Liver (tissue), 9 donors: Measurements from ENCODE around the gene CUL2. TPM values are rescaled to one million over a fixed set of nuclear protein-coding genes. Genes with fewer than 3 reads are reported as not detected.

Experiments
- DNase-seq: peaks from one replicate; pipeline ENCODE4 v3.0.0-alpha.2; 2017; ENCODE audit warnings: low spot score
- H3K27ac ChIP-seq, 2 donors: one replicate each; pipeline ENCODE4 v1.7.0; 2013; ENCODE audit warnings: inconsistent platforms in 2 of 2, low read length in 2 of 2, control low read depth in 1 of 2, low read depth in 1 of 2, mild to moderate bottlenecking in 1 of 2
- H3K27me3 ChIP-seq, 4 donors: one replicate each; pipeline versions ENCODE4 v1.6.1 to v1.7.0; 2013; ENCODE audit warnings: low read length in 3 of 4, inconsistent platforms in 1 of 4, mild to moderate bottlenecking in 1 of 4, moderate library complexity in 1 of 4; ENCODE audit not compliant: control insufficient read depth in 4 of 4, insufficient read depth in 4 of 4
- H3K36me3 ChIP-seq, 4 donors: one replicate each; pipeline versions ENCODE4 v1.6.1 to v1.7.0; 2013; ENCODE audit warnings: low read length in 3 of 4, mild to moderate bottlenecking in 3 of 4, low read depth in 1 of 4, moderate library complexity in 1 of 4; ENCODE audit not compliant: control insufficient read depth in 4 of 4, insufficient read depth in 3 of 4
- H3K4me1 ChIP-seq, 4 donors: one replicate each; pipeline versions ENCODE4 v1.6.1 to v1.7.0; 2013; ENCODE audit warnings: low read length in 3 of 4, mild to moderate bottlenecking in 3 of 4, moderate library complexity in 1 of 4; ENCODE audit not compliant: control insufficient read depth in 4 of 4, insufficient read depth in 4 of 4
- H3K4me3 ChIP-seq, 3 donors: one replicate each; pipeline versions ENCODE4 v1.6.1 to v1.7.0; 2013; ENCODE audit warnings: low read length in 3 of 3, control low read depth in 1 of 3, low read depth in 1 of 3, mild to moderate bottlenecking in 1 of 3
- H3K9ac ChIP-seq, 2 donors: one replicate each; pipeline ENCODE4 v1.7.0; 2013; ENCODE audit warnings: low read length in 2 of 2, mild to moderate bottlenecking in 2 of 2, moderate library complexity in 2 of 2, control low read depth in 1 of 2, low read depth in 1 of 2
- H3K9me3 ChIP-seq, 4 donors: one replicate each; pipeline versions ENCODE4 v1.6.1 to v1.7.0; 2013; ENCODE audit warnings: low read length in 3 of 4; ENCODE audit not compliant: control insufficient read depth in 4 of 4
- ATF3 ChIP-seq: IDR thresholded peaks from 2 replicates; pipeline ENCODE4 v1.6.1; 2016; ENCODE audit warnings: antibody characterized with exemption
- CTCF ChIP-seq: fragments of 150-350 bp; IDR thresholded peaks from 2 replicates; pipeline ENCODE4 v1.5.1; 2017; ENCODE audit warnings: improper control_type of control experiment, low read depth, low read length; ENCODE audit not compliant: missing input control
- FOXA1 ChIP-seq: IDR thresholded peaks from 2 replicates; pipeline ENCODE4 v1.6.1; 2016; ENCODE audit warnings: antibody characterized with exemption
- GABPA ChIP-seq, 2 donors: IDR thresholded peaks in 1 of 2; conservative IDR thresholded peaks in 1 of 2; 2 replicates each; pipeline ENCODE4 v1.6.1; 2016; ENCODE audit warnings: antibody characterized with exemption in 2 of 2, mild to moderate bottlenecking in 1 of 2, moderate library complexity in 1 of 2
- MAX ChIP-seq: IDR thresholded peaks from 2 replicates; pipeline ENCODE4 v1.6.1; 2016; ENCODE audit warnings: antibody characterized with exemption
- NR2F2 ChIP-seq: IDR thresholded peaks from 2 replicates; pipeline ENCODE4 v1.6.1; 2016; ENCODE audit warnings: antibody characterized with exemption
- RAD21 ChIP-seq, 2 donors: IDR thresholded peaks; 2 replicates each; pipeline ENCODE4 v1.6.1; 2016; ENCODE audit warnings: antibody characterized with exemption in 2 of 2, mild to moderate bottlenecking in 2 of 2
- REST ChIP-seq: IDR thresholded peaks from 2 replicates; pipeline ENCODE4 v1.6.1; 2016; ENCODE audit warnings: antibody characterized with exemption, mild to moderate bottlenecking
- SP1 ChIP-seq: IDR thresholded peaks from 2 replicates; pipeline ENCODE4 v1.6.1; 2018; ENCODE audit warnings: antibody characterized with exemption, mild to moderate bottlenecking
- TAF1 ChIP-seq: conservative IDR thresholded peaks from 2 replicates; pipeline ENCODE4 v1.6.1; 2016; ENCODE audit warnings: antibody characterized with exemption, mild to moderate bottlenecking
- YY1 ChIP-seq: IDR thresholded peaks from 2 replicates; pipeline ENCODE4 v1.6.1; 2016; ENCODE audit warnings: antibody characterized with exemption, mild to moderate bottlenecking
- ZBTB33 ChIP-seq: IDR thresholded peaks from 2 replicates; pipeline ENCODE4 v1.6.1; 2016; ENCODE audit warnings: antibody characterized with exemption
- WGBS: extraction: QIAGEN DNeasy Blood & Tissue Kit; methylation state at CpG from one replicate; pipeline ENCODE4 v1.1.7; 2013; 5-methylcytosine and 5-hydroxymethylcytosine counted together
- polyA plus RNA-seq, 2 donors: library from polyadenylated mRNA; stranded (reverse) in 1 of 2; unstranded in 1 of 2; fragments of 200-250 nt in 1 of 2; fragments of >200 nt in 1 of 2; fragmentation: Nextera tagmentation in 1 of 2; extraction: Ambion mirVana in 1 of 2; gene quantifications; one replicate each; pipeline versions ENCODE4 v1.2.1 to v1.2.3, GENCODE V29; 2013 to 2015
- total RNA-seq, 2 donors: library from RNA; depleted of rRNA; stranded (reverse); fragments of >200 nt; gene quantifications; one replicate each; pipeline ENCODE4 v1.2.3, GENCODE V29; 2014
- donor health status: healthy.
- donor health status: healthy.
- donor health status: healthy.
- donor health status: healthy.
- donor health status: healthy.

The CUL2 gene
- total and polyA plus RNA-seq, 4 donors = 8.6 to 14.1 (median 12.1) TPM

- TF ChIP-seq GABPA (IDR thresholded peaks at IDR 0.05 in 1 of 2, conservative IDR thresholded peaks at IDR 0.05 in 1 of 2) = no peak
- no peak for TF ChIP-seq RAD21 (IDR thresholded peaks at IDR 0.05)
- TF ChIP-seq ATF3 = no peak
- TF ChIP-seq SP1 = no peak
- no peak for TF ChIP-seq CTCF
Measured at GRCh38 chr10:35075228-35075627, 14.9 kb downstream of the CUL2 start (continued).

- Histone ChIP-seq H3K4me1 (no peaks in the 10 kb centered on the region), H3K9ac (no peak overlapping the region), H3K27me3 (no peaks in the 10 kb centered on the region), H3K9me3 (no peaks in the 10 kb centered on the region), H3K27ac (no peak overlapping the region), H3K4me3 (no peak overlapping the region), H3K36me3 (peaks cover 0 to 9% (median 0%) of the 10 kb centered on the region in 4 donors)
- DNase-seq = no peak
- TF ChIP-seq ATF3 (no peak), REST (no peak), CTCF (no peak), FOXA1 (no peak), MAX (no peak), ZBTB33 (no peak), YY1 (no peak), SP1 (no peak), RAD21 (IDR thresholded peaks at IDR 0.05) (no peak), TAF1 (no peak), NR2F2 (no peak)
- WGBS = 92% methylated on average over 4 of the region's 4 CpGs
Measured at GRCh38 chr10:35074266-35074665, 15.9 kb downstream of the CUL2 start.
